ENCODE results near the gene MFSD11.
"Not testable (repeated sequence)": the region's sequence is repeated elsewhere in the genome, so short reads cannot be mapped to it uniquely, and the experiment has no call there.

Gene MFSD11

GRCh38 chr17:76737676-76738467 lies at the start of gene MFSD11:
TSS of gene MFSD11 (plus strand) at chr17:76738119. CDS start at chr17:76738353, 234 bp downstream.
- DNase-seq (ENCODE audit: low read depth) = peak; percentile 85

GRCh38 chr17:76688165-76688622 lies 49.7 kb upstream of the MFSD11 start:
- DNase-seq (ENCODE audit: low read depth) = no peak

- DNase-seq (ENCODE audit: low read depth) = no peak
These were observed 48.1 kb upstream of the MFSD11 start for GRCh38 chr17:76689859-76690258.

GRCh38 chr17:76690596-76691280 lies 47.2 kb upstream of the MFSD11 start:
- DNase-seq (ENCODE audit: low read depth) = no peak

- no peak for DNase-seq (ENCODE audit: low read depth)
These were observed 46.3 kb upstream of the MFSD11 start for GRCh38 chr17:76691379-76692191.

GRCh38 chr17:76695059-76695831 lies 42.7 kb upstream of the MFSD11 start:
- no peak for DNase-seq (ENCODE audit: low read depth)

- DNase-seq (ENCODE audit: low read depth) = no peak
These were observed 40.9 kb upstream of the MFSD11 start for GRCh38 chr17:76696763-76697701.

- DNase-seq (ENCODE audit: low read depth) = no peak
These were observed 40.0 kb upstream of the MFSD11 start for GRCh38 chr17:76697702-76698465.

- not testable (repeated sequence) for DNase-seq (ENCODE audit: low read depth)
These were observed 39.4 kb upstream of the MFSD11 start for GRCh38 chr17:76698466-76698977.

GRCh38 chr17:76700270-76700616 lies 37.7 kb upstream of the MFSD11 start:
- DNase-seq (ENCODE audit: low read depth) = no peak

- DNase-seq (ENCODE audit: low read depth) = no peak
These were observed 37.1 kb upstream of the MFSD11 start for GRCh38 chr17:76700617-76701470.

- DNase-seq (ENCODE audit: low read depth) = no peak
These were observed 36.4 kb upstream of the MFSD11 start for GRCh38 chr17:76701471-76701967.

- no peak for DNase-seq (ENCODE audit: low read depth)
These were observed 35.8 kb upstream of the MFSD11 start for GRCh38 chr17:76702076-76702475.

GRCh38 chr17:76702941-76703637 lies 34.8 kb upstream of the MFSD11 start:
- no peak for DNase-seq (ENCODE audit: low read depth)

GRCh38 chr17:76704805-76705204 lies 33.1 kb upstream of the MFSD11 start:
- no peak for DNase-seq (ENCODE audit: low read depth)

- no peak for DNase-seq (ENCODE audit: low read depth)
These were observed 31.1 kb upstream of the MFSD11 start for GRCh38 chr17:76706817-76707216.

GRCh38 chr17:76707985-76708807 lies 29.7 kb upstream of the MFSD11 start:
- no peak for DNase-seq (ENCODE audit: low read depth)
